K562 (cell line): Measurements from ENCODE around the gene CDNF. TPM values are rescaled to one million over a fixed set of nuclear protein-coding genes. Genes with fewer than 3 reads are reported as not detected.

Experiments
- ATAC-seq: fragments of 200-7000 bp; cut with Tn5 transposase; 3 replicates; pipeline ENCODE4 v1.9.1; 2020; ENCODE audit warnings: moderate library complexity
- BruUV-seq: library from RNA; stranded (reverse); fragments of 400-500 nt; replicated peaks from 2 replicates; lab custom pipeline; 2021; lab: Mats Ljungman, UMichigan
- CTCF ChIA-PET: fragments of 300-600 bp; formaldehyde crosslinking; extraction: SDS; loops from one replicate; lab custom pipeline; 2021; ENCODE audit warnings: low intra/inter-chr PET ratio; lab: Yijun Ruan, JAX
- POLR2A ChIA-PET: fragments of 300-600, 350-650 bp; sonication (Branson Sonifier 250); formaldehyde crosslinking; extraction: SDS; loops from one replicate; lab custom pipeline; 2021; ENCODE audit warnings: antibody characterized with exemption, inconsistent platforms; lab: Yijun Ruan, JAX
- DNase-seq, 4 experiments: peaks; one replicate each; pipeline versions ENCODE4 v3.0.0 to v3.0.0-alpha.2; 2011 to 2018; ENCODE audit warnings: low spot score in 3 of 4, mixed read lengths in 3 of 4; ENCODE audit errors: extremely low read depth in 1 of 4
- FAIRE-seq: peaks from 2 replicates; lab custom pipeline; 2011; peaks lifted over from hg19 to GRCh38; lab: Jason Lieb, UNC
- H2AFZ ChIP-seq: 2 replicates; pipeline ENCODE4 v1.6.0; 2011; ENCODE audit warnings: low read depth, low read length, control low read depth, inconsistent platforms
- H3K27ac ChIP-seq: fragments of 200-600 bp; 3 replicates; pipeline ENCODE4 v1.8.0; 2011; ENCODE audit warnings: low read depth, mild to moderate bottlenecking, control low read depth, inconsistent platforms, low read length, moderate library complexity, mixed read lengths; ENCODE audit errors: extremely low read depth
- H3K27me3 ChIP-seq, 2 experiments: fragments of 300-600 bp in 1 of 2; 2 replicates in 1 of 2; 3 replicates in 1 of 2; pipeline versions ENCODE4 v1.6.0 to v1.8.0; 2011; ENCODE audit warnings: inconsistent platforms in 2 of 2, low read length in 2 of 2, mild to moderate bottlenecking in 1 of 2, mixed read lengths in 1 of 2, moderate library complexity in 1 of 2; ENCODE audit not compliant: control insufficient read depth in 2 of 2, insufficient read depth in 2 of 2
- H3K36me3 ChIP-seq: fragments of 300-600 bp; 3 replicates; pipeline ENCODE4 v1.8.0; 2011; ENCODE audit warnings: mild to moderate bottlenecking, low read length, inconsistent platforms; ENCODE audit not compliant: control insufficient read depth, insufficient read depth
- H3K4me1 ChIP-seq, 2 experiments: fragments of 200-600 bp in 1 of 2; replicated peaks in 1 of 2; 2 replicates in 1 of 2; 3 replicates in 1 of 2; pipeline versions ENCODE4 v1.5.1 to v1.8.0; 2011; ENCODE audit warnings: inconsistent platforms in 2 of 2, low read length in 2 of 2, mild to moderate bottlenecking in 1 of 2, mixed read lengths in 1 of 2, moderate library complexity in 1 of 2; ENCODE audit not compliant: control insufficient read depth in 2 of 2, insufficient read depth in 2 of 2
- H3K4me2 ChIP-seq: 2 replicates; pipeline ENCODE4 v1.6.1; 2011; ENCODE audit warnings: low read length, control low read depth, inconsistent platforms, mixed read lengths; ENCODE audit not compliant: insufficient read depth
- H3K4me3 ChIP-seq: fragments of 200-600 bp; sonication (generic), shearing (Covaris generic); 2 replicates; pipeline ENCODE4 v1.5.1; 2016; ENCODE audit warnings: control low read depth, inconsistent platforms
- H3K79me2 ChIP-seq: fragments of 200-600 bp; 3 replicates; pipeline ENCODE4 v1.8.0; 2011; ENCODE audit warnings: low read length, inconsistent platforms; ENCODE audit not compliant: control insufficient read depth, insufficient read depth
- H3K9ac ChIP-seq, 2 experiments: 2 replicates each; pipeline versions ENCODE4 v1.6.0 to v1.6.1; 2011; ENCODE audit warnings: low read depth in 2 of 2, low read length in 2 of 2, control low read depth in 1 of 2, inconsistent platforms in 1 of 2, mild to moderate bottlenecking in 1 of 2, mixed read lengths in 1 of 2; ENCODE audit not compliant: insufficient read depth in 1 of 2
- H3K9me1 ChIP-seq: one replicate; pipeline ENCODE4 v1.6.0; 2011; ENCODE audit warnings: inconsistent platforms, mild to moderate bottlenecking, low read length, moderate library complexity; ENCODE audit not compliant: control insufficient read depth, insufficient read depth
- H3K9me3 ChIP-seq: replicated peaks from 2 replicates; pipeline ENCODE4 v1.5.1; 2011; ENCODE audit warnings: low read depth, low read length, inconsistent platforms; ENCODE audit not compliant: control insufficient read depth, insufficient read depth
- H4K20me1 ChIP-seq: replicated peaks from 2 replicates; pipeline ENCODE4 v1.6.1; 2011; ENCODE audit warnings: low read length, inconsistent platforms, mixed read lengths; ENCODE audit not compliant: control insufficient read depth, insufficient read depth
- BHLHE40 ChIP-seq: IDR thresholded peaks from 2 replicates; pipeline ENCODE4 v1.6.1; 2011; ENCODE audit warnings: low read length, improper control_type of control experiment
- BMI1 ChIP-seq: fragments of 150-350 bp; IDR thresholded peaks from 2 replicates; pipeline ENCODE4 v1.6.1; 2014; ENCODE audit warnings: low read length
- CREB1 ChIP-seq, 2 experiments: sonication (generic) in 1 of 2; formaldehyde crosslinking in 1 of 2; IDR thresholded peaks; 2 replicates each; pipeline versions ENCODE4 v1.6.1 to v1.8.0; 2012 to 2022; ENCODE audit warnings: inconsistent platforms in 1 of 2, mild to moderate bottlenecking in 1 of 2, missing genetic modification reagents in 1 of 2, moderate library complexity in 1 of 2
- CXXC5 ChIP-seq: fragments of 250-450 bp; sonication (Bioruptor Pico); IDR thresholded peaks from 2 replicates; pipeline ENCODE4 v1.8.0; 2022; ENCODE audit warnings: inconsistent platforms, mild to moderate bottlenecking, moderate library complexity
- E2F3 ChIP-seq: fragments of 250-450 bp; sonication (Bioruptor Pico); IDR thresholded peaks from 2 replicates; pipeline ENCODE4 v1.4.0; 2020; ENCODE audit warnings: mild to moderate bottlenecking
- FOXM1 ChIP-seq, 2 experiments: fragments of 450-650 bp in 1 of 2; sonication (generic) in 1 of 2; formaldehyde crosslinking in 1 of 2; IDR thresholded peaks; 2 replicates each; pipeline versions ENCODE4 v1.6.1 to v1.9.0; 2017 to 2022; ENCODE audit warnings: low read depth in 2 of 2, mild to moderate bottlenecking in 2 of 2, missing genetic modification reagents in 1 of 2, moderate library complexity in 1 of 2
- FUS ChIP-seq: fragments of 200-400 bp; formaldehyde crosslinking; optimal IDR thresholded peaks from 2 replicates; pipeline ENCODE3; 2017; ENCODE audit warnings: low read depth, low read length
- HBP1 ChIP-seq: fragments of 450-650 bp; formaldehyde crosslinking; IDR thresholded peaks from 2 replicates; pipeline ENCODE4 v1.4.0; 2022; ENCODE audit warnings: missing genetic modification characterization
- HIVEP1 ChIP-seq: fragments of 250-450 bp; sonication (Bioruptor Pico); IDR thresholded peaks from 2 replicates; pipeline ENCODE4 v1.4.0; 2020; ENCODE audit warnings: mild to moderate bottlenecking
- PTTG1 ChIP-seq: fragments of 450-650 bp; IDR thresholded peaks from 2 replicates; pipeline ENCODE4 v1.6.1; 2016; ENCODE audit warnings: low read depth, mild to moderate bottlenecking, missing genetic modification characterization, missing compliant biosample characterization
- RBFOX2 ChIP-seq: fragments of 200-400 bp; formaldehyde crosslinking; IDR thresholded peaks from 2 replicates; pipeline ENCODE4 v1.6.1; 2017; ENCODE audit warnings: low read depth, mild to moderate bottlenecking, low read length, moderate library complexity
- RCOR1 ChIP-seq, 2 experiments: IDR thresholded peaks; 2 replicates each; pipeline ENCODE4 v1.6.1; 2012; ENCODE audit warnings: low read depth in 2 of 2, low read length in 2 of 2, borderline replicate concordance in 1 of 2, improper control_type of control experiment in 1 of 2
- THAP12 ChIP-seq: fragments of 250-450 bp; sonication (Bioruptor Pico); IDR thresholded peaks from 2 replicates; pipeline ENCODE4 v1.9.0; 2021; ENCODE audit warnings: mild to moderate bottlenecking, inconsistent platforms
- ZFP30 ChIP-seq: fragments of 250-450 bp; sonication (Bioruptor Pico); IDR thresholded peaks from 2 replicates; pipeline ENCODE4 v1.8.0; 2022; ENCODE audit warnings: moderate library complexity, mild to moderate bottlenecking, inconsistent platforms, borderline replicate concordance
- ZKSCAN8 ChIP-seq: fragments of 200-800 bp; sonication (Bioruptor generic); IDR thresholded peaks from 2 replicates; pipeline ENCODE4 v1.6.1; 2016; ENCODE audit warnings: missing genetic modification characterization, missing compliant biosample characterization
- ZNF384 ChIP-seq: IDR thresholded peaks from 2 replicates; pipeline ENCODE4 v1.6.1; 2012; ENCODE audit warnings: low read depth, low read length, improper control_type of control experiment
- ZNF740 ChIP-seq, 3 experiments: fragments of 200-800 bp in 1 of 3; sonication (Bioruptor generic) in 1 of 3; sonication (generic) in 1 of 3; formaldehyde crosslinking in 1 of 3; IDR thresholded peaks; 2 replicates each; pipeline versions ENCODE4 v1.6.1 to v1.8.0; 2016 to 2022; ENCODE audit warnings: mild to moderate bottlenecking in 2 of 3, missing compliant biosample characterization in 2 of 3, missing genetic modification characterization in 2 of 3, missing genetic modification reagents in 1 of 3
- ZSCAN29 ChIP-seq: fragments of 450-650 bp; IDR thresholded peaks from 2 replicates; pipeline ENCODE4 v1.6.1; 2017
- WGBS: fragments of 100-300 bp; shearing (Covaris generic); methylation state at CpG from one replicate; pipeline ENCODE4 v1.1.6; 2016; ENCODE audit warnings: low coverage, mixed read lengths; ENCODE audit not compliant: insufficient coverage; ENCODE audit errors: missing lambda C conversion rate; 5-methylcytosine and 5-hydroxymethylcytosine counted together
- in situ Hi-C: fragments of 300-500 bp; cut with MboI; formaldehyde crosslinking; loops from 4 replicates; pipeline ENCODE4 v1.15.0; 2018; ENCODE audit warnings: inconsistent platforms, mixed read lengths
- intact Hi-C: fragments of 100-400 bp; cut with micrococcal nuclease; formaldehyde crosslinking; loops from 2 replicates; pipeline ENCODE4 v1.14.2; 2022
- polyA plus RNA-seq, 8 experiments: library from polyadenylated mRNA; depleted of rRNA in 4 of 8; stranded (reverse) in 5 of 8; unstranded in 3 of 8; fragments of >200 nt; fragmentation: Nextera tagmentation in 2 of 8; fragmentation: Illumina TruSeq in 1 of 8; extraction: Ambion mirVana in 2 of 8; extraction: Trizol in 1 of 8; gene quantifications; 2 replicates each; pipeline versions ENCODE4 v1.2.1 to v1.2.3, GENCODE V29; 2011 to 2014; ENCODE audit warnings: inconsistent platforms in 1 of 8, missing spikeins in 1 of 8
- total RNA-seq, 7 experiments: library from RNA; depleted of rRNA in 6 of 7; stranded (reverse); fragments of >200 nt in 6 of 7; fragmentation: Illumina TruSeq in 2 of 7; extraction: Trizol in 2 of 7; gene quantifications; 2 replicates each; pipeline versions ENCODE4 v1.2.1 to v1.2.3, GENCODE V29; 2011 to 2021; ENCODE audit warnings: low replicate concordance in 1 of 7

Gene CDNF
- total and polyA plus RNA-seq, 9 of the 15 experiments (the other 6 are each of a cell fraction or from before 2014, with no cell fraction given): 0.18 to 1.6 (median 0.61) TPM

GRCh38 chr10:14806318-14806717 lies 31.5 kb downstream of the CDNF start (continued):
- TF ChIP-seq ZFP30: no peak

- in situ Hi-C loops: no loop called here
- no peak overlapping the region for H3K4me3 ChIP-seq
- ChIA-PET CTCF (no interaction called here), POLR2A (no interaction called here)
- no peak overlapping the region for H3K4me2 ChIP-seq
- FAIRE-seq (no peak), ATAC-seq (no peak), DNase-seq (no peak)
- no peak overlapping the region for H2AFZ ChIP-seq
- H3K9me3 ChIP-seq: no peaks in the 10 kb centered on the region
- no peak overlapping the region for H3K27ac ChIP-seq
- peaks cover 3 to 11% of the 10 kb centered on the region in 2 experiments; a peak in 3 of 5 replicates for H3K27me3 ChIP-seq
- BruUV-seq: no TSS peak
- no peak overlapping the region for H3K9ac ChIP-seq
- H3K36me3 ChIP-seq: no peaks in the 10 kb centered on the region
- 0% methylated on average over 1 of the region's 1 CpG for WGBS
- H3K9me1 ChIP-seq: no peaks in the 10 kb centered on the region
- H3K4me1 ChIP-seq: no peaks in the 10 kb centered on the region
- intact Hi-C loops: no loop called here
- no peaks in the 10 kb centered on the region for H3K79me2 ChIP-seq
- no peaks in the 10 kb centered on the region; the same call in 1 of the 2 replicates for H4K20me1 ChIP-seq
- TF ChIP-seq PTTG1 (tag) (no peak), FOXM1 (IDR thresholded peaks at IDR 0.05; ENCODE audit: low read depth) (no peak), FOXM1 (CRISPR knock-in tag; IDR thresholded peaks at IDR 0.05; ENCODE audit: low read depth) (no peak), HBP1 (CRISPR knock-in tag) (no peak), ZNF740 (CRISPR knock-in tag; IDR thresholded peaks at IDR 0.05) (no peak), ZNF740 (tag; IDR thresholded peaks at IDR 0.05) (no peak), RBFOX2 (no peak), FUS (no peak), BHLHE40 (no peak), BMI1 (no peak), RCOR1 (IDR thresholded peaks at IDR 0.05; ENCODE audit: borderline replicate concordance in 1 of 2, low read depth in 2 of 2, low read length in 2 of 2) (no peak), THAP12 (CRISPR knock-in tag) (no peak), ZSCAN29 (no peak), CREB1 (IDR thresholded peaks at IDR 0.05) (no peak), CREB1 (CRISPR knock-in tag; IDR thresholded peaks at IDR 0.05) (no peak), E2F3 (CRISPR knock-in tag) (no peak), CXXC5 (CRISPR knock-in tag) (no peak), HIVEP1 (CRISPR knock-in tag) (no peak), ZKSCAN8 (no peak), ZNF384 (no peak)
Observed at GRCh38 chr10:14803827-14804226, 34.0 kb downstream of the CDNF start.
